GM12874 (cell line): ENCODE measurements around the gene MAMDC4.

ENCODE experiments used
- CTCF ChIP-seq: IDR thresholded peaks from 2 replicates; pipeline ENCODE4 v1.5.1; 2011; ENCODE audit warnings: low read depth, mild to moderate bottlenecking, control low read depth, low read length, moderate library complexity; ENCODE audit not compliant: insufficient read depth

MAMDC4 gene

GRCh38 chr9:136850866-136851775 is 1.0 kb upstream of the MAMDC4 start:
- TF ChIP-seq CTCF = no peak

DNA sequence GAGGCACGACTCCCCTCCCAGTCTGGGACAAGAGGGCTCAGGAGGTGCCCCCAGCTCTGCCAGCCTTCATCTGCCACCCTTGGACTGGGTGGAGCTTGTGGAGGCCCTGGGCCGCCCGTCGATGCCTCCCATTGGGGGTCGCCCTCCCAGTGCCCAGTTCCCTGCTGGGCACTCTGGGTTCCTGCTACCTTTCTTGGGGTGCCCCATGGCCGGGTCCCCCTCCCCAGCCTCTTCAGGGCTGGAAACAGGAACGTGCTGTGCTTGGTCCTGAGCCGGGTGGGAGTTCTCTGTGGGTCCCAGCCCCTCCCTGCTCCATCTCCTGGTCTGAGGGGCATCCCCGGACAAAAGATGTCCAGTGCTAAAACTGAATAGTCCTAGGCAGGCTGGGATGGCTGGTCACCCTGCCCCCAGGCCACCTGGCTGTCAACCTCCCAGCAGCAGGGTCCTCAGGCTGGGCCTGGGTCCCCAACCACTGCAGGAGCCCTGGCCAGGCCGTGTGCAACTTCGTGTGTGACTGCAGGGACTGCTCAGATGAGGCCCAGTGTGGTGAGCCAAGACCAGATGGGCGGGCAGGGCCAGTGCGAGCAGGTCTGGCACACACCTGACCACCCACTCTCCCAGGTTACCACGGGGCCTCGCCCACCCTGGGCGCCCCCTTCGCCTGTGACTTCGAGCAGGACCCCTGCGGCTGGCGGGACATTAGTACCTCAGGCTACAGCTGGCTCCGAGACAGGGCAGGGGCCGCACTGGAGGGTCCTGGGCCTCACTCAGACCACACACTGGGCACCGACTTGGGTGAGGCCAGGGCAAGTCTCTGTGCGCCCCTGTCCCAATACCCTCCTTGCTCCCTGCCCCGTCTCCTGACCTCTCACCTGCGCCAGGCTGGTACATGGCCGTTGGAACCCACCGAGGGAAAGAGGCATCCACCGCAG is 784 bp downstream of the MAMDC4 start:
- TF ChIP-seq CTCF = no peak

- TF ChIP-seq CTCF = no peak
Measured at GRCh38 chr9:136853596-136854112, 1.5 kb downstream of the MAMDC4 start.

DNA sequence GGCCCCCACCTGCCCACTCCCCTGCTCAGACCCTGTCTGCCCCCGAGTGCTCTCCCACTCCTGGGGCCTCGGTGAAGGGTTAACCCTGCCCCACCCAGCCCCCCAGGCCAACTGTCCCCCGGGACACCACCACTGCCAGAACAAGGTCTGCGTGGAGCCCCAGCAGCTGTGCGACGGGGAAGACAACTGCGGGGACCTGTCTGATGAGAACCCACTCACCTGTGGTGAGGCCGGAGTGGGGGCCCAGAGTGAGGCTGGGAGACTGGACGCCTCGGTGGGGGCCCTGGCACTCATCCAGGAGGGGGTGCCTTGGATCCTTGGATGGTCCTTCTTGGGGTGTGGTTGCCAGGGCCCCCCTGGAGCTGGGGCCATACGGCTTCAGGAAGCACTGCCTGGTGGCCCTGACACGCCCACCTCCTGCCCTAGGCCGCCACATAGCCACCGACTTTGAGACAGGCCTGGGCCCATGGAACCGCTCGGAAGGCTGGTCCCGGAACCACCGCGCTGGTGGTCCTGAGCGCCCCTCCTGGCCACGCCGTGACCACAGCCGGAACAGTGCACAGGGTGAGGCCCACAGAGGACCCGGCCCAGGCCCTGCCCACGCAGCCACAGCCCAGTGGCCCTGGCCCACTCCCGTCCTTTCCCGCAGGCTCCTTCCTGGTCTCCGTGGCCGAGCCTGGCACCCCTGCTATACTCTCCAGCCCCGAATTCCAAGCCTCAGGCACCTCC is 2.1 kb downstream of the MAMDC4 start:
- TF ChIP-seq CTCF = no peak

- no peak for TF ChIP-seq CTCF
Measured at GRCh38 chr9:136854842-136855460, 2.8 kb downstream of the MAMDC4 start.

DNA sequence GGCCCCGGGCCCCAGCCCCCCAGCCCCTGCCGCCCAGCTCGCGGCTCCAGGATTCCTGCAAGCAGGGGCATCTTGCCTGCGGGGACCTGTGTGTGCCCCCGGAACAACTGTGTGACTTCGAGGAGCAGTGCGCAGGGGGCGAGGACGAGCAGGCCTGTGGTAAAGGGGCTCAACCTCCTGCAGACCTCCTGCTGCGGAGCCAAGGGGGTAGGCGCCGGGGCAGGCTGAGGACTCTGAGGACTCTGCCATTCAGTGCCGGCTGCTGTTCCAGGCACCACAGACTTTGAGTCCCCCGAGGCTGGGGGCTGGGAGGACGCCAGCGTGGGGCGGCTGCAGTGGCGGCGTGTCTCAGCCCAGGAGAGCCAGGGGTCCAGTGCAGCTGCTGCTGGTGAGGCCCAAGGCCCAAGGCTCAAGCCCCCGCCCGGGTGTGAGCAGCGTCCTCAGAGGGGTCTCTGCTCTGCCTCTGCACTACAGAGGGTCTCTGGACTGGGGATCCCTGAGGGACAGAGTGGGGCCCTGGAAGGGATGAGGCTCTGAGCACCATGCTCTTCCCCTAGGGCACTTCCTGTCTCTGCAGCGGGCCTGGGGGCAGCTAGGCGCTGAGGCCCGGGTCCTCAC is 3.4 kb downstream of the MAMDC4 start:
- TF ChIP-seq CTCF = no peak
